H9 (cell line): ENCODE measurements around the gene ANGPTL5. TPM values are rescaled to one million over a fixed set of nuclear protein-coding genes. Genes with fewer than 3 reads are reported as not detected.

Experiments
- DNase-seq: peaks from one replicate; pipeline ENCODE4 v3.0.0-alpha.2; 2017
- H2AFZ ChIP-seq: one replicate; pipeline ENCODE4 v1.6.1; 2013; ENCODE audit warnings: mild to moderate bottlenecking, low read length, control low read depth, moderate library complexity
- H2AK5ac ChIP-seq: 2 replicates; pipeline ENCODE4 v1.6.1; 2013; ENCODE audit warnings: low read length, control low read depth, mixed read lengths; ENCODE audit not compliant: insufficient read length
- H2BK120ac ChIP-seq: one replicate; pipeline ENCODE4 v1.6.1; 2013; ENCODE audit warnings: low read depth, mild to moderate bottlenecking, low read length, control low read depth, inconsistent platforms; ENCODE audit not compliant: poor library complexity, severe bottlenecking
- H2BK12ac ChIP-seq: 2 replicates; pipeline ENCODE4 v1.6.1; 2013; ENCODE audit warnings: low read length, control low read depth, mixed read lengths, low read depth; ENCODE audit not compliant: insufficient read length
- H2BK15ac ChIP-seq: 2 replicates; pipeline ENCODE4 v1.6.1; 2013; ENCODE audit warnings: low read depth, low read length, control low read depth
- H2BK20ac ChIP-seq: one replicate; pipeline ENCODE4 v1.6.1; 2013; ENCODE audit warnings: low read depth, mild to moderate bottlenecking, low read length, control low read depth, inconsistent platforms; ENCODE audit not compliant: poor library complexity, severe bottlenecking
- H2BK5ac ChIP-seq: 2 replicates; pipeline ENCODE4 v1.6.1; 2013; ENCODE audit warnings: low read length, control low read depth, mixed read lengths; ENCODE audit not compliant: insufficient read length
- H3K14ac ChIP-seq: 2 replicates; pipeline ENCODE4 v1.6.1; 2013; ENCODE audit warnings: low read length, control low read depth; ENCODE audit not compliant: insufficient read depth
- H3K18ac ChIP-seq: 2 replicates; pipeline ENCODE4 v1.6.1; 2013; ENCODE audit warnings: low read depth, mild to moderate bottlenecking, mixed read lengths, low read length, control low read depth; ENCODE audit not compliant: insufficient read length
- H3K23ac ChIP-seq: 2 replicates; pipeline ENCODE4 v1.6.1; 2013; ENCODE audit warnings: low read length, control low read depth, mixed read lengths, low read depth; ENCODE audit not compliant: insufficient read length
- H3K23me2 ChIP-seq: 2 replicates; pipeline ENCODE4 v1.6.1; 2013; ENCODE audit warnings: low read depth, mild to moderate bottlenecking, mixed read lengths, low read length, control low read depth; ENCODE audit not compliant: insufficient read length, poor library complexity, severe bottlenecking
- H3K27ac ChIP-seq: 2 replicates; pipeline ENCODE4 v1.5.1; 2013; ENCODE audit warnings: low read length, control low read depth, mixed read lengths, low read depth; ENCODE audit not compliant: insufficient read length
- H3K27me3 ChIP-seq: 2 replicates; pipeline ENCODE4 v1.6.1; 2013; ENCODE audit warnings: low read length, control low read depth, inconsistent platforms; ENCODE audit not compliant: insufficient read depth
- H3K4ac ChIP-seq: 2 replicates; pipeline ENCODE4 v1.6.1; 2013; ENCODE audit warnings: low read depth, mild to moderate bottlenecking, control low read depth, inconsistent platforms, low read length, moderate library complexity
- H3K4me1 ChIP-seq: 2 replicates; pipeline ENCODE4 v1.6.1; 2013; ENCODE audit warnings: low read length, control low read depth, inconsistent platforms; ENCODE audit not compliant: insufficient read depth
- H3K4me2 ChIP-seq: 2 replicates; pipeline ENCODE4 v1.6.1; 2013; ENCODE audit warnings: low read length, control low read depth, mixed read lengths; ENCODE audit not compliant: insufficient read length, insufficient read depth
- H3K56ac ChIP-seq: 2 replicates; pipeline ENCODE4 v1.6.1; 2013; ENCODE audit warnings: low read depth, mild to moderate bottlenecking, mixed read lengths, low read length, control low read depth; ENCODE audit not compliant: insufficient read length
- H3K79me1 ChIP-seq: 2 replicates; pipeline ENCODE4 v1.6.1; 2013; ENCODE audit warnings: low read depth, mild to moderate bottlenecking, moderate library complexity, low read length, control low read depth, inconsistent platforms; ENCODE audit not compliant: insufficient read depth, poor library complexity, severe bottlenecking
- H3K79me2 ChIP-seq: 2 replicates; pipeline ENCODE4 v1.6.1; 2013; ENCODE audit warnings: low read length, control low read depth, inconsistent platforms; ENCODE audit not compliant: insufficient read depth
- H3K9ac ChIP-seq: 2 replicates; pipeline ENCODE4 v1.6.1; 2013; ENCODE audit warnings: low read length, control low read depth, mixed read lengths; ENCODE audit not compliant: insufficient read length; ENCODE audit errors: extremely low read depth
- H3K9me3 ChIP-seq: one replicate; pipeline ENCODE4 v1.6.1; 2013; ENCODE audit warnings: low read depth, low read length, inconsistent platforms; ENCODE audit not compliant: control insufficient read depth
- H3T11ph ChIP-seq: one replicate; pipeline ENCODE4 v1.6.1; 2013; ENCODE audit warnings: mild to moderate bottlenecking, low read length, control low read depth, inconsistent platforms
- H4K20me1 ChIP-seq: one replicate; pipeline ENCODE4 v1.6.1; 2013; ENCODE audit not compliant: control insufficient read depth, insufficient read length, insufficient read depth
- H4K5ac ChIP-seq: 2 replicates; pipeline ENCODE4 v1.6.1; 2013; ENCODE audit warnings: low read depth, mild to moderate bottlenecking, mixed read lengths, low read length, control low read depth; ENCODE audit not compliant: insufficient read length
- H4K8ac ChIP-seq: replicated peaks from 2 replicates; pipeline ENCODE4 v1.6.1; 2013; ENCODE audit warnings: low read length, control low read depth, mixed read lengths, low read depth; ENCODE audit not compliant: insufficient read length
- H4K91ac ChIP-seq: 2 replicates; pipeline ENCODE4 v1.6.1; 2013; ENCODE audit warnings: low read depth, mild to moderate bottlenecking, moderate library complexity, mixed read lengths, low read length, control low read depth; ENCODE audit not compliant: insufficient read length
- H3K27ac Mint-ChIP-seq, 3 experiments: 2 replicates in 2 of 3; 3 replicates in 1 of 3; pipeline ENCODE4 v1.8.0; 2020 to 2021; ENCODE audit warnings: mixed read lengths in 3 of 3, mild to moderate bottlenecking in 1 of 3, moderate library complexity in 1 of 3
- H3K27me3 Mint-ChIP-seq: 2 replicates; pipeline ENCODE4 v1.8.0; 2021; ENCODE audit warnings: low read depth, mild to moderate bottlenecking, moderate library complexity, mixed read lengths
- H3K36me3 Mint-ChIP-seq, 3 experiments: 2 replicates in 2 of 3; 3 replicates in 1 of 3; pipeline ENCODE4 v1.8.0; 2020 to 2021; ENCODE audit warnings: low read depth in 3 of 3, mixed read lengths in 3 of 3; ENCODE audit not compliant: insufficient read depth in 1 of 3
- H3K4me1 Mint-ChIP-seq, 2 experiments: 2 replicates each; pipeline ENCODE4 v1.8.0; 2020; ENCODE audit warnings: mixed read lengths in 2 of 2
- H3K4me3 Mint-ChIP-seq, 2 experiments: 2 replicates in 1 of 2; 3 replicates in 1 of 2; pipeline ENCODE4 v1.8.0; 2020 to 2021; ENCODE audit warnings: mild to moderate bottlenecking in 2 of 2, mixed read lengths in 2 of 2, moderate library complexity in 1 of 2
- H3K9me3 Mint-ChIP-seq, 2 experiments: 2 replicates in 1 of 2; 3 replicates in 1 of 2; pipeline ENCODE4 v1.8.0; 2020; ENCODE audit warnings: mild to moderate bottlenecking in 2 of 2, mixed read lengths in 2 of 2, moderate library complexity in 1 of 2
- CTCF ChIP-seq: fragments of 200-600 bp; sonication (generic); conservative IDR thresholded peaks from 3 replicates; pipeline ENCODE4 v1.8.0; 2021; ENCODE audit warnings: antibody characterized with exemption, mild to moderate bottlenecking
- WGBS: extraction: QIAGEN DNeasy Blood & Tissue Kit; methylation state at CpG from one replicate; pipeline ENCODE4 v1.1.7; 2013; ENCODE audit warnings: missing lambda C conversion rate, low lambda C conversion rate, mixed read lengths; ENCODE audit not compliant: insufficient read length; ENCODE audit errors: extremely low coverage; 5-methylcytosine and 5-hydroxymethylcytosine counted together
- total RNA-seq: library from RNA; stranded (reverse); gene quantifications from 2 replicates; pipeline ENCODE4 v1.2.1, GENCODE V29; 2021

The ANGPTL5 gene
- total RNA-seq, 1 experiment from 2014 or later: not detected

- no peaks in the 10 kb centered on the region for H3K9me3 ChIP-seq
- no peak overlapping the region for H2BK20ac ChIP-seq
- WGBS: 100% methylated on average over 1 of the region's 6 CpGs
- H3K27ac ChIP-seq: no peak overlapping the region
- H2BK12ac ChIP-seq: no peak overlapping the region
- H2AFZ ChIP-seq: no peak overlapping the region
- H4K20me1 ChIP-seq: no peaks in the 10 kb centered on the region
- no peak overlapping the region for H2AK5ac ChIP-seq
- H4K5ac ChIP-seq: no peak overlapping the region
- Mint-ChIP-seq H3K9me3 (no peaks in the 10 kb centered on the region), H3K36me3 (no peaks in the 10 kb centered on the region), H3K4me3 (peak overlapping the region; percentile 78 to 92), H3K4me1 (peaks cover 17 to 26% of the 10 kb centered on the region in 2 experiments), H3K27ac (no peak overlapping the region), H3K27me3 (no peaks in the 10 kb centered on the region)
- H3K4ac ChIP-seq: no peak overlapping the region
- no peak overlapping the region for H3K23ac ChIP-seq
- no peak overlapping the region for H3K18ac ChIP-seq
- H2BK5ac ChIP-seq: no peak overlapping the region
- no peaks in the 10 kb centered on the region for H3K79me2 ChIP-seq
- no peaks in the 10 kb centered on the region for H3K27me3 ChIP-seq
- no peak for TF ChIP-seq CTCF
- no peak overlapping the region for H3K14ac ChIP-seq
- H2BK15ac ChIP-seq: no peak overlapping the region
- no peak overlapping the region for H4K91ac ChIP-seq
- no peaks in the 10 kb centered on the region for H3K79me1 ChIP-seq
- H3K9ac ChIP-seq: no peak overlapping the region
- no peak overlapping the region for H3T11ph ChIP-seq
- peaks cover 3% of the 10 kb centered on the region; the same call in 1 of the 2 replicates for H3K4me1 ChIP-seq
- peak overlapping the region; percentile 69 for H3K4me2 ChIP-seq
- no peak overlapping the region for H3K56ac ChIP-seq
- no peak overlapping the region for H2BK120ac ChIP-seq
- no peak for DNase-seq
- H4K8ac ChIP-seq: no peak overlapping the region
- H3K23me2 ChIP-seq: peaks cover 5% of the 10 kb centered on the region
These were observed 2.0 kb downstream of the ANGPTL5 start for GRCh38 chr11:101914341-101914737.
